Measurements from ENCODE around the gene ADGRL3. TPM values are rescaled to one million over a fixed set of nuclear protein-coding genes. Genes with fewer than 3 reads are reported as not detected.

ADGRL3 gene
- total RNA-seq, 1 donor from 2014 or later: 44.8 TPM

DNA sequence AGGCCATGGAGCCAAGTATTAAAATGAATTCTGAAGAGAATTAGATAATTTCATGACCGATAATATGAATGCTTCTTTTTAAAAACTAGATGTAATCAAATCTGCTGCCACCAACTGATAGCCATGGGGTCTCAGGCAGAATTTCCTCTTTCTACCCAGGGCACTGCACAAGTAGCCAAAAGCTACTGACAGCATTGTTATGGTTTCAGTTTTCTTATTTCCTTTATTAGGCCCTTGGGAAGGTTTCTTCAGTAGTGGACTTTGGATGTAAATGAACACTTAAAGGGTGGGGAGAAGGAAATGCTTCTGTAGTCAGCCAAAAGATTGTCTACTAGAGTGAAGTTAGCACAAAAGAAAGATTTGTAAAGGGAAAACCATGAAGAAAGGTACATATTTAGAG, 686.0 kb downstream of the ADGRL3 start:
- Mint-ChIP-seq H3K27ac (ENCODE audit: unreplicated experiment) (no peak overlapping the region), H3K36me3 (ENCODE audit: low read depth, unreplicated experiment) (no peaks in the 10 kb centered on the region), H3K27me3 (ENCODE audit: unreplicated experiment) (no peaks in the 10 kb centered on the region), H3K9me3 (ENCODE audit: unreplicated experiment) (no peaks in the 10 kb centered on the region), H3K4me3 (ENCODE audit: unreplicated experiment) (no peak overlapping the region), H3K4me1 (ENCODE audit: unreplicated experiment) (peaks cover 5% of the 10 kb centered on the region)
- DNase-seq (ENCODE audit: low spot score): no peak
- TF ChIP-seq, protein P1, sequence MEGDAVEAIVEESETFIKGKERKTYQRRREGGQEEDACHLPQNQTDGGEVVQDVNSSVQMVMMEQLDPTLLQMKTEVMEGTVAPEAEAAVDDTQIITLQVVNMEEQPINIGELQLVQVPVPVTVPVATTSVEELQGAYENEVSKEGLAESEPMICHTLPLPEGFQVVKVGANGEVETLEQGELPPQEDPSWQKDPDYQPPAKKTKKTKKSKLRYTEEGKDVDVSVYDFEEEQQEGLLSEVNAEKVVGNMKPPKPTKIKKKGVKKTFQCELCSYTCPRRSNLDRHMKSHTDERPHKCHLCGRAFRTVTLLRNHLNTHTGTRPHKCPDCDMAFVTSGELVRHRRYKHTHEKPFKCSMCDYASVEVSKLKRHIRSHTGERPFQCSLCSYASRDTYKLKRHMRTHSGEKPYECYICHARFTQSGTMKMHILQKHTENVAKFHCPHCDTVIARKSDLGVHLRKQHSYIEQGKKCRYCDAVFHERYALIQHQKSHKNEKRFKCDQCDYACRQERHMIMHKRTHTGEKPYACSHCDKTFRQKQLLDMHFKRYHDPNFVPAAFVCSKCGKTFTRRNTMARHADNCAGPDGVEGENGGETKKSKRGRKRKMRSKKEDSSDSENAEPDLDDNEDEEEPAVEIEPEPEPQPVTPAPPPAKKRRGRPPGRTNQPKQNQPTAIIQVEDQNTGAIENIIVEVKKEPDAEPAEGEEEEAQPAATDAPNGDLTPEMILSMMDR (IDR thresholded peaks at IDR 0.05; ENCODE audit: unreplicated experiment): no peak

DNA sequence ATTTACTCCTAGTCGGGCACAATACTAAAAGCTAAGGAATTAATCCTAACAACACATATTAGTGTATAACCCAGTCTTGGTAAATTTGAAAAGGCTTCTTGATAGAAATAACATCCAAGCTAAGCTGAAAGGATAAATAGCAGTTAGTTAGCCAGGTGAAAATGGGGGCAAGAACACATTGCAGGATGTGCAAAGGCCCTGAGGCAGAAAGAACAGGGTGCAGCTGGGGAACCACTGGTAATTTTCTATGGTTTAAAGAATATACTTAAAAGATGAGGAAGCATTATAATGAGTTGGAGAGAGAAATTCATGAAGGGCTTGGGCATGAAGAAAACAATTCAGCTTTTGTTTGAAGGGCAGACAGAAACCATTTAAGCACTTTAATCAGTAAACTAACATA, 689.0 kb downstream of the ADGRL3 start:
- no peak for DNase-seq (ENCODE audit: low spot score)
- no peaks in the 10 kb centered on the region for H3K36me3 Mint-ChIP-seq (ENCODE audit: low read depth, unreplicated experiment)
- TF ChIP-seq, protein P1 (IDR thresholded peaks at IDR 0.05; ENCODE audit: unreplicated experiment): no peak
- no peaks in the 10 kb centered on the region for H3K27me3 Mint-ChIP-seq (ENCODE audit: unreplicated experiment)
- H3K4me3 Mint-ChIP-seq (ENCODE audit: unreplicated experiment): no peak overlapping the region
- H3K9me3 Mint-ChIP-seq (ENCODE audit: unreplicated experiment): no peaks in the 10 kb centered on the region
- peaks cover 5% of the 10 kb centered on the region for H3K4me1 Mint-ChIP-seq (ENCODE audit: unreplicated experiment)
- H3K27ac Mint-ChIP-seq (ENCODE audit: unreplicated experiment): no peak overlapping the region

DNA sequence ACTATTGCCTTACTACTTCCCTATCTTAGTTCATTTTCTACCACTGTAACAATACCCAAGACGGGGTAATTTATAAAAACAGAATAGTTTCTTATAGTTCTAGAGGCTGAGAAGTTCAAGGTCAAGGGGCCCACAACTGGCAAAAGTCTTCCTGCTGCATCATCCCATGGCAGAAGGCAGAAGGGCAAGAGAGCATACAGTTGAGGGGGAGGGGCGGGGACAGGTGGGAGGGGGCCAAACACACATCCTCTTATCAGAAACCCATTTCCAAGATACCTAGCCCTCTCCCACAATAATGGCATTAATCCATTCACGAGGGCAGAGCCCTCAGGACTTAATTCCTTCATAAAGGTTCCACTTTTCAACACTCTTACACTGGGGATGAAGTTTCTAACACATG, 690.2 kb downstream of the ADGRL3 start:
- no peak for DNase-seq (ENCODE audit: low spot score)
- H3K27me3 Mint-ChIP-seq (ENCODE audit: unreplicated experiment): no peaks in the 10 kb centered on the region

DNA sequence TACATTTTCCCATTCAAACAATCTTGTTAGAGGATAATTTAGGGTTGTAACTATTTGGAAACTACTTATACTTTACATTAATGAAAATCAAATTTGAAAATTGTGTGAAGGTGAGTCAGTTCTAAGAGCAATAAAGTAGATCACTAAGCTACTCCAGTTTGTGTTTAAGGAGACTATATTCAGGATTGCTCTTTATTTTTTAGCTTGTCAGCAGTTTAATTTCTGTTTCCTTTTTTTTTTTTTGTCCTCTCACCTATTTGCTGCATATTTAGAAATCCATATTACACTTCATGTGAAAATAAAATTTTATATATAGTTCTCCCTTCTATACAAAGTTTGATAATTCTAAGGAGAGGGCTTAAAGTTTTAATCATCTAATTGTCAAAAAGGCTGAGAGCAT, 691.8 kb downstream of the ADGRL3 start:
- no peak for DNase-seq (ENCODE audit: low spot score)
- Mint-ChIP-seq H3K36me3 (ENCODE audit: low read depth, unreplicated experiment) (no peaks in the 10 kb centered on the region), H3K27me3 (ENCODE audit: unreplicated experiment) (no peaks in the 10 kb centered on the region), H3K4me3 (ENCODE audit: unreplicated experiment) (no peak overlapping the region), H3K27ac (ENCODE audit: unreplicated experiment) (no peak overlapping the region), H3K4me1 (ENCODE audit: unreplicated experiment) (peaks cover 5% of the 10 kb centered on the region), H3K9me3 (ENCODE audit: unreplicated experiment) (no peaks in the 10 kb centered on the region)
- TF ChIP-seq, protein P1 (IDR thresholded peaks at IDR 0.05; ENCODE audit: unreplicated experiment): no peak

More for the DNA sequence above, 690.2 kb downstream of the ADGRL3 start:
- peaks cover 5% of the 10 kb centered on the region for H3K4me1 Mint-ChIP-seq (ENCODE audit: unreplicated experiment)
- H3K36me3 Mint-ChIP-seq (ENCODE audit: low read depth, unreplicated experiment): no peaks in the 10 kb centered on the region
- H3K4me3 Mint-ChIP-seq (ENCODE audit: unreplicated experiment): no peak overlapping the region
- H3K27ac Mint-ChIP-seq (ENCODE audit: unreplicated experiment): no peak overlapping the region
- TF ChIP-seq, protein P1 (IDR thresholded peaks at IDR 0.05; ENCODE audit: unreplicated experiment): no peak
- H3K9me3 Mint-ChIP-seq (ENCODE audit: unreplicated experiment): no peaks in the 10 kb centered on the region

DNA sequence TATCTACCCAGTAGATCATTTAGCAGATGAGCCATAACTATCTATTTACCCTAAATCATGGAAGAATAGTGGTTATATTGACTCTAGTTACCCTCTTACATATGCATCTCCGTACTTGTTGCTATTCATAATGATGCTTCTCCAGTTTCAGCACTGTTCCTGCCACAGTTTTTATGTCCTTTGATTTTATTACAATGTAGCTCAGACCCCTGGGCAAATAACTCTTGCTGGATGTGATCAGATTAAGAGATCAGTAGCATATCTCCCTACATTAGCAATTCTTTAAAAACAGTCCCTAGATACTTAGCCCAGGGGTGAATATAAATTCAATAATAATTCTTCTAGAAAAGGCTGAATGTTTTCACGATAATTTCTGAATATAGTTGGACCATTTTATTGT, 696.5 kb downstream of the ADGRL3 start:
- Mint-ChIP-seq H3K27me3 (ENCODE audit: unreplicated experiment) (peaks cover 2% of the 10 kb centered on the region), H3K9me3 (ENCODE audit: unreplicated experiment) (no peaks in the 10 kb centered on the region), H3K36me3 (ENCODE audit: low read depth, unreplicated experiment) (peaks cover 4% of the 10 kb centered on the region), H3K4me1 (ENCODE audit: unreplicated experiment) (peaks cover 11% of the 10 kb centered on the region), H3K27ac (ENCODE audit: unreplicated experiment) (no peak overlapping the region), H3K4me3 (ENCODE audit: unreplicated experiment) (no peak overlapping the region)
- DNase-seq (ENCODE audit: low spot score): no peak
- TF ChIP-seq, protein P1 (IDR thresholded peaks at IDR 0.05; ENCODE audit: unreplicated experiment): no peak

Measured in endothelial cell (in vitro differentiated cells).